SK-N-SH (cell line): Measurements from ENCODE around the gene COL24A1. TPM values are rescaled to one million over a fixed set of nuclear protein-coding genes. Genes with fewer than 3 reads are reported as not detected.

Experiments used
- CTCF ChIA-PET: fragments of 300-600, 350-600 bp; formaldehyde crosslinking; extraction: SDS; loops from one replicate; lab custom pipeline; 2021; lab: Yijun Ruan, JAX
- POLR2A ChIA-PET: fragments of 350-600 bp; sonication (Branson Sonifier 250); formaldehyde crosslinking; extraction: SDS; loops from one replicate; lab custom pipeline; 2020; ENCODE audit warnings: antibody characterized with exemption, inconsistent platforms; lab: Yijun Ruan, JAX
- DNase-seq: peaks from one replicate; pipeline ENCODE4 v3.0.0; 2012
- H2AFZ ChIP-seq: fragments of 200-600 bp; sonication (generic); 2 replicates; pipeline ENCODE4 v1.8.1; 2016; ENCODE audit warnings: antibody characterized with exemption, mild to moderate bottlenecking, low read depth
- H3F3A ChIP-seq: fragments of 200-600 bp; sonication (generic); replicated peaks from 2 replicates; pipeline ENCODE3; 2016; ENCODE audit warnings: antibody characterized with exemption, mild to moderate bottlenecking; ENCODE audit not compliant: insufficient read depth
- H3K27ac ChIP-seq, 2 experiments: fragments of 200-500 bp in 1 of 2; fragments of 200-600 bp in 1 of 2; sonication (Bioruptor generic) in 1 of 2; sonication (generic), shearing (Covaris generic) in 1 of 2; 2 replicates each; pipeline versions ENCODE4 v1.5.1 to v1.6.1; 2014 to 2016; ENCODE audit warnings: low read depth in 2 of 2, inconsistent platforms in 1 of 2, low read length in 1 of 2, mild to moderate bottlenecking in 1 of 2, mixed read lengths in 1 of 2
- H3K27me3 ChIP-seq: fragments of 200-600 bp; sonication (generic), shearing (Covaris generic); 2 replicates; pipeline ENCODE4 v1.6.1; 2016; ENCODE audit warnings: mixed run types; ENCODE audit not compliant: insufficient read depth
- H3K36me3 ChIP-seq, 2 experiments: fragments of 200-500 bp in 1 of 2; fragments of 200-600 bp in 1 of 2; sonication (Bioruptor generic) in 1 of 2; sonication (generic) in 1 of 2; replicated peaks in 1 of 2; 2 replicates each; pipeline versions ENCODE3 to v1.5.1; 2014 to 2016; ENCODE audit warnings: low read length in 1 of 2, mild to moderate bottlenecking in 1 of 2; ENCODE audit not compliant: insufficient read depth in 2 of 2, control insufficient read depth in 1 of 2
- H3K4me1 ChIP-seq, 2 experiments: fragments of 200-500 bp in 1 of 2; fragments of 200-600 bp in 1 of 2; sonication (Bioruptor generic) in 1 of 2; sonication (generic), shearing (Covaris generic) in 1 of 2; 2 replicates each; pipeline versions ENCODE4 v1.5.1 to v1.6.1; 2014 to 2016; ENCODE audit warnings: low read depth in 1 of 2, low read length in 1 of 2, mixed run types in 1 of 2; ENCODE audit not compliant: insufficient read depth in 2 of 2, control insufficient read depth in 1 of 2
- H3K4me2 ChIP-seq: fragments of 200-600 bp; sonication (generic), shearing (Covaris generic); 2 replicates; pipeline ENCODE4 v1.6.1; 2017; ENCODE audit warnings: mixed run types
- H3K4me3 ChIP-seq, 2 experiments: fragments of 200-500 bp in 1 of 2; fragments of 200-600 bp in 1 of 2; sonication (Bioruptor generic) in 1 of 2; sonication (generic), shearing (Covaris generic) in 1 of 2; 2 replicates each; pipeline versions ENCODE4 v1.5.1 to v1.8.1; 2014 to 2016; ENCODE audit warnings: low read depth in 2 of 2, inconsistent platforms in 1 of 2, low read length in 1 of 2, mild to moderate bottlenecking in 1 of 2, mixed read lengths in 1 of 2, moderate library complexity in 1 of 2
- H3K79me2 ChIP-seq: fragments of 200-600 bp; sonication (generic); 2 replicates; pipeline ENCODE4 v1.8.1; 2017; ENCODE audit warnings: mild to moderate bottlenecking; ENCODE audit not compliant: insufficient read depth
- H3K9ac ChIP-seq: fragments of 200-600 bp; sonication (generic); 2 replicates; pipeline ENCODE4 v1.6.1; 2017; ENCODE audit warnings: mixed run types
- H3K9me2 ChIP-seq: fragments of 200-600 bp; sonication (generic); 2 replicates; pipeline ENCODE4 v1.6.1; 2017; ENCODE audit warnings: mixed run types
- H3K9me3 ChIP-seq: fragments of 200-600 bp; sonication (generic); 2 replicates; pipeline ENCODE4 v1.6.1; 2017; ENCODE audit warnings: mixed run types, mild to moderate bottlenecking, moderate library complexity
- H4K20me1 ChIP-seq: fragments of 200-600 bp; sonication (generic); 2 replicates; pipeline ENCODE4 v1.6.1; 2017; ENCODE audit warnings: mild to moderate bottlenecking, mixed run types; ENCODE audit not compliant: insufficient read depth
- CHD2 ChIP-seq: fragments of 150-350 bp; IDR thresholded peaks from 2 replicates; pipeline ENCODE4 v1.6.1; 2018; ENCODE audit warnings: low read length; ENCODE audit not compliant: partially characterized antibody
- CTCF ChIP-seq: fragments of 200-600 bp; sonication (generic); IDR thresholded peaks from 2 replicates; pipeline ENCODE4 v1.6.1; 2017; ENCODE audit warnings: antibody characterized with exemption, mild to moderate bottlenecking, moderate library complexity
- EP300 ChIP-seq, 2 experiments: IDR thresholded peaks; 2 replicates each; pipeline versions ENCODE4 v1.4.0 to v1.6.1; 2012; ENCODE audit warnings: borderline replicate concordance in 1 of 2, low read depth in 1 of 2, low read length in 1 of 2
- EZH2phosphoT487 ChIP-seq: fragments of 200-600 bp; sonication (generic); IDR thresholded peaks from 2 replicates; pipeline ENCODE4 v1.6.1; 2017; ENCODE audit warnings: low read depth, mixed run types, mild to moderate bottlenecking, antibody characterized with exemption, moderate library complexity, borderline replicate concordance
- FOSL2 ChIP-seq: IDR thresholded peaks from 2 replicates; pipeline ENCODE4 v1.4.0; 2012; ENCODE audit warnings: low read depth, mild to moderate bottlenecking, moderate library complexity, borderline replicate concordance
- GABPA ChIP-seq: IDR thresholded peaks from 2 replicates; pipeline ENCODE4 v1.4.0; 2012; ENCODE audit warnings: low read depth, mild to moderate bottlenecking
- MAX ChIP-seq: IDR thresholded peaks from 2 replicates; pipeline ENCODE4 v1.4.0; 2012; ENCODE audit warnings: low read depth
- NFIC ChIP-seq: IDR thresholded peaks from 2 replicates; pipeline ENCODE4 v1.4.0; 2012; ENCODE audit warnings: borderline replicate concordance
- RAD21 ChIP-seq: IDR thresholded peaks from 2 replicates; pipeline ENCODE4 v1.6.1; 2012; ENCODE audit warnings: mild to moderate bottlenecking, low read length
- REST ChIP-seq: IDR thresholded peaks from 2 replicates; pipeline ENCODE4 v1.6.1; 2012; ENCODE audit warnings: mild to moderate bottlenecking, low read depth, low read length, moderate library complexity
- RXRA ChIP-seq: IDR thresholded peaks from 2 replicates; pipeline ENCODE4 v1.4.0; 2012; ENCODE audit warnings: low read depth, mild to moderate bottlenecking, borderline replicate concordance
- SMC3 ChIP-seq: IDR thresholded peaks from 2 replicates; pipeline ENCODE4 v1.6.1; 2012; ENCODE audit warnings: low read depth, low read length, improper control_type of control experiment
- TAF1 ChIP-seq: IDR thresholded peaks from 2 replicates; pipeline ENCODE4 v1.6.1; 2012; ENCODE audit warnings: low read depth, mild to moderate bottlenecking, low read length, moderate library complexity, borderline replicate concordance
- TCF12 ChIP-seq: IDR thresholded peaks from 2 replicates; pipeline ENCODE4 v1.4.0; 2012
- TEAD4 ChIP-seq: IDR thresholded peaks from 2 replicates; pipeline ENCODE4 v1.4.0; 2012; ENCODE audit warnings: mild to moderate bottlenecking, borderline replicate concordance; ENCODE audit not compliant: insufficient read depth
- USF1 ChIP-seq: IDR thresholded peaks from 2 replicates; pipeline ENCODE4 v1.4.0; 2012; ENCODE audit warnings: low read depth, borderline replicate concordance
- YY1 ChIP-seq: IDR thresholded peaks from 2 replicates; pipeline ENCODE4 v1.4.0; 2012; ENCODE audit warnings: low read depth, mild to moderate bottlenecking
- WGBS: methylation state at CpG from one replicate; pipeline ENCODE4 v1.1.6; 2017; ENCODE audit warnings: low lambda C conversion rate; 5-methylcytosine and 5-hydroxymethylcytosine counted together
- polyA plus RNA-seq, 3 experiments: library from polyadenylated mRNA; depleted of rRNA; stranded (reverse); fragments of >200 nt; gene quantifications; 2 replicates each; pipeline ENCODE4 v1.2.3, GENCODE V29; 2012

The COL24A1 gene
- polyA plus RNA-seq, 1 of the 3 experiments (the other 2 are of a cell fraction), result not detected

GRCh38 chr1:85824066-85824840 is 332.3 kb downstream of the COL24A1 start:
- 24% methylated on average over 9 of the region's 9 CpGs for WGBS
- Histone ChIP-seq H2AFZ (no peak overlapping the region), H3K4me2 (no peak overlapping the region), H3F3A (no peaks in the 10 kb centered on the region), H3K9ac (no peak overlapping the region), H3K4me1 (no peaks in the 10 kb centered on the region), H3K4me3 (no peak overlapping the region), H3K27me3 (no peaks in the 10 kb centered on the region), H4K20me1 (no peaks in the 10 kb centered on the region), H3K36me3 (no peaks in the 10 kb centered on the region), H3K9me2 (no peaks in the 10 kb centered on the region), H3K79me2 (no peaks in the 10 kb centered on the region), H3K27ac (no peak overlapping the region), H3K9me3 (no peaks in the 10 kb centered on the region)
- ChIA-PET CTCF (no interaction called here), POLR2A (no interaction called here)
- TF ChIP-seq RXRA, result no peak
- no peak for TF ChIP-seq RAD21
- TF ChIP-seq USF1, result no peak
- TF ChIP-seq MAX, result no peak
- no peak for TF ChIP-seq TCF12
- no peak for TF ChIP-seq FOSL2
- TF ChIP-seq CTCF, result no peak
- no peak for TF ChIP-seq TAF1
- no peak for TF ChIP-seq EZH2phosphoT487
- TF ChIP-seq SMC3, result no peak
- TF ChIP-seq YY1, result no peak
- no peak for TF ChIP-seq CHD2
- no peak for TF ChIP-seq GABPA
- TF ChIP-seq EP300 (IDR thresholded peaks at IDR 0.05; ENCODE audit: borderline replicate concordance in 1 of 2, low read depth in 1 of 2, low read length in 1 of 2), result no peak
- TF ChIP-seq NFIC, result no peak
- no peak for TF ChIP-seq REST
- no peak for TF ChIP-seq TEAD4
- DNase-seq, result no peak
